Lower lobe of right lung (tissue), 2 donors: ENCODE data around the gene SEC61A1. TPM values are rescaled to one million over a fixed set of nuclear protein-coding genes. Genes with fewer than 3 reads are reported as not detected.

Source experiments
- ATAC-seq, 2 donors: fragments of 200-7000 bp; cut with Tn5 transposase; one replicate each; pipeline ENCODE4 v1.9.1; 2020 to 2022; ENCODE audit warnings: mild to moderate bottlenecking in 2 of 2, moderate library complexity in 2 of 2
- DNase-seq: peaks from one replicate; pipeline ENCODE4 v3.0.0-alpha.2; 2020
- H3K27ac ChIP-seq: fragments of 200-600 bp; one replicate; pipeline ENCODE4 v1.8.0; 2022
- H3K27me3 ChIP-seq: fragments of 200-600 bp; one replicate; pipeline ENCODE4 v1.8.0; 2022; ENCODE audit warnings: low read depth
- H3K36me3 ChIP-seq: fragments of 200-600 bp; one replicate; pipeline ENCODE4 v1.8.0; 2022; ENCODE audit warnings: mild to moderate bottlenecking
- H3K4me1 ChIP-seq: fragments of 200-600 bp; one replicate; pipeline ENCODE4 v1.8.0; 2022
- H3K4me3 ChIP-seq: fragments of 200-600 bp; one replicate; pipeline ENCODE4 v1.8.0; 2022; ENCODE audit warnings: mild to moderate bottlenecking
- H3K9me3 ChIP-seq: fragments of 200-600 bp; one replicate; pipeline ENCODE4 v1.8.0; 2022
- intact Hi-C: fragments of 100-400 bp; cut with DNase I; formaldehyde crosslinking; loops from one replicate; pipeline ENCODE4 v1.11.0; 2022
- total RNA-seq: library from RNA; stranded (reverse); fragmentation: NEBNext Ultra II Directional; extraction: Animal tissue kit (Norgen Biotek cat#: 25700); gene quantifications from one replicate; pipeline ENCODE4 v1.2.1, GENCODE V29; 2021
- TF ChIP-seq, protein P1 (sequence below): fragments of 200-600 bp; IDR thresholded peaks from one replicate; pipeline ENCODE4 v1.8.0; 2022; ENCODE audit warnings: antibody characterized with exemption, mild to moderate bottlenecking
- donor health status: DM: no; HTN: yes; CAD: no; lungs with severe emphysema.

Gene SEC61A1
- total RNA-seq, 1 donor from 2014 or later = 152 TPM

DNA sequence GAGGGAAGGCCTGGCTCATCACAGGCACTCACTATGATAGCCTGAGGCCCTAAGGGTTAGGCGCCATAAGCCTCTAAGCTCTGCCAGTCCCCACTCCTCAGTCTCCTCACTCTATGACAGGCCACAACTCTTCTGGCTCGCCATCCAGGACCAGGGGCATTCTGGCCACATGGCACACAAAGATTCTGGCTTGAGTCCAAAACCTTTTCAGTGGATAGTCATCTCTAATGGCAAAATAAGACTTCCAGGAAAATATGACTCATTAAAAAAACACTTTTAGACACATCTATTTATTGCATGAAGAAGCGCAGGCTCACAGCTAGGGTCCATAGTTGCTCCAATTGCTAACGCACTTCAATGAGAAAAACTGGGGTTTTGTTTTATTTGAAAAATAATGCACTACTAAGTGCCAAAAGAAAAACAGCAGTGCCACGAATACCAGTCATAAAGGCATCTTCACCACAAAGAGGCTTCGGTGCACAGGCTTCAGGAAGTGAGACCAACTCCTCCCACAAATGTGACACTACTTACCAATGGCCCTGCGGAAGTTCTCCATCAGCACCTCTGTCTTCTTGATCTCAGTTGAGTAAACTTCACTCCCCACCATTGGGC, 60.2 kb downstream of the SEC61A1 start:
- no peak overlapping the region for H3K4me3 ChIP-seq
- TF ChIP-seq, protein P1, sequence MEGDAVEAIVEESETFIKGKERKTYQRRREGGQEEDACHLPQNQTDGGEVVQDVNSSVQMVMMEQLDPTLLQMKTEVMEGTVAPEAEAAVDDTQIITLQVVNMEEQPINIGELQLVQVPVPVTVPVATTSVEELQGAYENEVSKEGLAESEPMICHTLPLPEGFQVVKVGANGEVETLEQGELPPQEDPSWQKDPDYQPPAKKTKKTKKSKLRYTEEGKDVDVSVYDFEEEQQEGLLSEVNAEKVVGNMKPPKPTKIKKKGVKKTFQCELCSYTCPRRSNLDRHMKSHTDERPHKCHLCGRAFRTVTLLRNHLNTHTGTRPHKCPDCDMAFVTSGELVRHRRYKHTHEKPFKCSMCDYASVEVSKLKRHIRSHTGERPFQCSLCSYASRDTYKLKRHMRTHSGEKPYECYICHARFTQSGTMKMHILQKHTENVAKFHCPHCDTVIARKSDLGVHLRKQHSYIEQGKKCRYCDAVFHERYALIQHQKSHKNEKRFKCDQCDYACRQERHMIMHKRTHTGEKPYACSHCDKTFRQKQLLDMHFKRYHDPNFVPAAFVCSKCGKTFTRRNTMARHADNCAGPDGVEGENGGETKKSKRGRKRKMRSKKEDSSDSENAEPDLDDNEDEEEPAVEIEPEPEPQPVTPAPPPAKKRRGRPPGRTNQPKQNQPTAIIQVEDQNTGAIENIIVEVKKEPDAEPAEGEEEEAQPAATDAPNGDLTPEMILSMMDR = no peak
- no peaks in the 10 kb centered on the region for H3K27me3 ChIP-seq
- no peaks in the 10 kb centered on the region for H3K4me1 ChIP-seq
- no peak for DNase-seq
- intact Hi-C loops = no loop called here
- no peak overlapping the region for H3K27ac ChIP-seq
- no peak for ATAC-seq
- H3K36me3 ChIP-seq = peaks cover 76% of the 10 kb centered on the region
- no peaks in the 10 kb centered on the region for H3K9me3 ChIP-seq

DNA sequence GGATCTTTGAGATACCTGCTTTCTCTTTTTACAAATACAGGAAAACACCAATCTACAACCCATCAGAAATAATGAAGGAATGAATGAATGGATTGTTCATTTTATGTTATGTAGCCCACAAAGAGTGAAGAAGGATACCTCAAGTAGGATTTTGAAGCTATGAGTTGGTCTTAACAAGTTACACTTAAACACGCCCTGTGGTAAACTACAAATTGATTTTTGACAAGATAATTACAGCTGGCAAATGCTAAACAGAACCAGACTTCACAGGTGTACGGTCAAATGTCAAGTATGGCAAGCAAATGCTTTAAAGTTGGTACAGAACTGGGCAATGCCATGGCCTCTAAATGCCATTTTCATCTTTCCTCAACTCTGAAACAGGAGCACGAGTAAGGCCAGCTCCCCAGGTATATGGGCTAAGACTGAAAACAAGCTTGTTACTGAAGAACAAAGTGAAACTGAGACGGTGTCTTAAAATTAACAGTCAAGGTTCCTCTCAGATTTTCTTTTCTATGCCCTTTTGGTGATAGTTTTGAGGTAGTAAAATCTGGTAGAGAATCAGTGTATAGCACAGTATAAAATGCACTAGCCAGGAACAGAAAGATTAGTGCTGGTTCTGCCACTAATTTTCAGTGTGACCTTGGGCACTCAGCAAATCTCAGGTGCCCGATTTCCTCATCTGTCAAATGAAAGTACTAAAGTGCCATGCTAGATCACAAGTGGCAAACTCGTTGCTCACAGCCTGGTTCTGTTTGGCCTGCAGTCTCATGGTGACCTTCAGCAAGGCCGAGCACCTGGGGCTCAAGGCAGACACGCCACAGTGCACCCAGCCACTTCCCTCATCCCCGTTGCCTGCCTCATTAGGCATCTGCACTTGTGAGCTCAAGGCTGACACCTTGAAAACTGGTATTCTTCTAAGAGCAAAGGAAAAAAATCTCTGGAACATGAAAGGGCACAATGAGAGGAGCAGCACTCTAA, 61.9 kb downstream of the SEC61A1 start:
- Histone ChIP-seq H3K4me1 (no peaks in the 10 kb centered on the region), H3K36me3 (peaks cover 64% of the 10 kb centered on the region), H3K9me3 (no peaks in the 10 kb centered on the region), H3K4me3 (no peak overlapping the region), H3K27ac (no peak overlapping the region), H3K27me3 (no peaks in the 10 kb centered on the region)
- DNase-seq (no peak), ATAC-seq (no peak)
- intact Hi-C loops = no loop called here
- TF ChIP-seq, protein P1 = no peak

Other genes starting within 250 kb of the SEC61A1 start
- 132 TPM for gene MGLL, start 229.9 kb upstream of the SEC61A1 start, total RNA-seq
- 0.95 TPM for gene KBTBD12, start 137.2 kb upstream of the SEC61A1 start, total RNA-seq
- 21.4 TPM for gene RUVBL1, start 71.4 kb downstream of the SEC61A1 start, total RNA-seq
- gene EEFSEC, start 101.0 kb downstream of the SEC61A1 start, total RNA-seq = 15.6 TPM